ENCODE measurements around the gene STK32B.
A peak's percentile ranks its signal among the peaks of the same experiment; 100 is the strongest.
"Not testable (repeated sequence)": the region's sequence is repeated elsewhere in the genome, so short reads cannot be mapped to it uniquely, and the experiment has no call there.

STK32B gene

DNA sequence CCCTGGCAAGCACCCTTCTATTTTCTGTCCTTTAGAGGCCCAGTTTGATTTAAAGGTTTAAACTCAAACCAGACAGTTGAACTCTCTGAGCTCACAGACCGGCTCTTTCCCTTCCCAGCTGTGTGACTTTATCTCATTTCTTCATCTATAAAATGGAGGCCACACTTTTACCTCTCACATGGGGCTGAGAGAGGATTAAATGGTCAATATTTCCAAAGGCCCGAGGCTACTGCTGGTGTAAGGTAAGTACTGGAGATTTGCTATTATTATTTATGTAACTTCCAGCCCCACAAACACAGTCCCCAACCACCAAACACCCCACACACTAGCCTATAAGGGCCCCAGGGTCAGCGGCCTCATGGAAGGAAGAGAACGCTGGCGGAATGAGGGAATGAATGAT, 18.5 kb upstream of the STK32B start:
- no peak for DNase-seq

DNA sequence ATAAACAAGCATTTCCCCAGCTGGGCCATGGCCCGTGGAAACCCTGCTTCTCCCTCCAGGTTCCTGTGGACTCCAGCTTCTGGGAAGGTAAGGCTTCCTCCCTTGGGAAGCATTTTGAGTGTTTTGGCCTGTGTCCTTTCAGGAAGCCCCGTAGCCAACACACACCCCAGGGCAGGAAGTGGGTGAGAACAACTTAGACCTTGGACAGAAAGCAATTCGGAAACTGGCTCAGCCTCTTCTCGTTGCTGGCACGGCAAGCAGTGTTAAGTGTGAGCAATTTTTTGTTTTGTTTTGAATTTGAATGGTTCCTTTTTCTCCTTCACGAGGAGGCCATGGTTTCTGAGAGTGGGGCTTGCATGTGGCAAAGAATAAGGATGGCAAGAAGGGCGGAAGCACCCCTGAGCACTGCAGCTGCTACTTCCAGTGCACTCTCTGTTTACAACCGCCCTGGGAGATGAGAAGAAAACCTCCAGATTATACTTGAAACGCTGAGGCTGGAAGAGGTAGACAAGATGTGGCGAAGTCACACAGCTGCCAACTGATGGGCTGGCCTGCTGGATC, 17.9 kb upstream of the STK32B start:
- no peak for DNase-seq

DNA sequence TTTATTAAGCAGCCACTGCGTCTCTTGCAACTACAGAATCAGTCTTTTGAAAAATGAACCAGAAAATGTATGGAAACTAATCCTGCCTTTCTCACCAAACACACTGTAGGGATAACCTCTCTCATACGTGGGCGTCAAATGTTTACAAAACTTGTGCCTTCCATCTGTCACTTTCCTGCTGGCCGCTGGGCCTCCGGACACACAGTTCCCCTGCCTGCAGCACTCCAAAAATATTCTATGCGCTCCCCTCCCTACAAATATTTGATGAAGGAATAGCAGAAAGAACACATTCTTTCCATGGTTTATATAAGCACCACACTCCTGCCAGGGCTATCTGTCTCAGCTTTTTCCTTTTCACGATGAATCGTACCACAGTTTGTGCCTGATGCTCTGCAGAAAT, 17.1 kb upstream of the STK32B start:
- no peak for DNase-seq

GRCh38 chr4:5036239-5036638, 15.0 kb upstream of the STK32B start:
- DNase-seq = no peak

- DNase-seq = no peak
Observed at GRCh38 chr4:5037553-5038551, 13.4 kb upstream of the STK32B start.

DNA sequence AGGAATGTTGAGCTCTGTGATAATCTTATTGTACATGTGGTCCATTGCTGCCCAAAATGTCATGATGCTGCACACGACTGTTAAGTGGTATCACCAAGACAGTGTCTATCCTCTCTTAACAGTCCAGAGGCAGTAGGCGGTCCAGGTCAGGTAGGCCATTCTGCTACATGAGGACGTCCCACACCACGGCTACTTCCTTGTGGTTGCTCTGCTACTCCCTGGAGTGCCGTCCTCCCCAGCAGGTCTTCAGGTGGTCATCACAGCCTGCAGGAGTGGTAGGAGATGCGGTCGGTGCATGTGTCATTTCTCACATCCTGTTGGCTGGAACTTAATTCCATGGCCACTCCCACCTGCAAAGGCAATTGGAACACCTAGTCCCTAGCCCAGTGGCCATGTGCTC, 11.5 kb upstream of the STK32B start:
- no peak for DNase-seq

DNA sequence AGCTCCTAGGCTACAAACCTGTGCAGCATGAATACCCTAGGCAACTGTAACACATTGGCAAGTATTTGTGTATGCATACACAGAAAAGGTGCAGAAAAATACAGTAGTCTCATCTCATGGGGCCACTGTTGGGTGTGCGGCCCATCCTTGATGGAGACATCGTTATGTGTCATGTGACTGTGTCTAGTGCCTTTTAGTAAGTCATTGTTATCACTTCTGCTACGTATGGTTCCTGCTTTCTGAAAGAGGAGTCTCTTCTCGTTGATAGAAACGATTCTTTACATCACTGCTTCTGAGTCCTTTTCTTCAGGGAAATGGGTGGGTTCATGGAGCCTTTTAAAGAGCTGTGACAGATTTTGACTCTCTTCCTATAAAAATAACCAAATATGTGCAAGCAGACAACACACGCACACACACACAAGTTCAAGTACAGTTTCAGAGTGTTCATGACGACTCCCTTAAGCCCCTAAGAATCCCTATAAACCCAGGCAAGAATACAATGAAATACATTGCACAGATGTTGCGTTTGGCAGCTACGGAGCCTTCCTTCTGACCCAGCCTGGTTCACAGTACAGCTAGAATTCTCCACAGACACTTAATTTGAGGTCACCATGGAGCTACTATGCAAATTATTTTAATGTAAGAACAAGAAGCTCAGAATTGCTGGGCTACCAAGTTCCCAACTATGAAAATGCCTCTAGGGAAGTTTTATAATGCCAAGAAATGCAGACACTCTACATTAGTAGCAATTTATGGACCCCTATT, 10.2 kb upstream of the STK32B start:
- no peak for DNase-seq

DNA sequence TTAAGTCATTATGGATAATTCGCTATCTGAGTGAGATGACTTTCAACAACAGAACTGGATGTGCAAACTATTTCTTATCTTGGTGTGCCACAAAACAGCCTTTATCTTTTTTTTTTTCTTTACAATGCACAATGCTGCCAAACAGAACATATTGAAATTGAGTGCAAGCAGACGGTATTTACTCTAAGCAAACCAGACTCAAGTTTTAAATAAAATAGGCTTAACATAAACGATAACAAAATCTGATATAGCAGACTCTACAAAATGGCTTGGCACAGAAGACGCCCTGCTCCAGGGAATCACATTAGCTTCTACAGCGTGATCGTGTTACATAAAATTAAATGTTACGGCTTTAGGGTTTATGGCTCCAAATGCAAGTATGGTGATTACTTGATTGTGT, 9.6 kb upstream of the STK32B start:
- no peak for DNase-seq

DNA sequence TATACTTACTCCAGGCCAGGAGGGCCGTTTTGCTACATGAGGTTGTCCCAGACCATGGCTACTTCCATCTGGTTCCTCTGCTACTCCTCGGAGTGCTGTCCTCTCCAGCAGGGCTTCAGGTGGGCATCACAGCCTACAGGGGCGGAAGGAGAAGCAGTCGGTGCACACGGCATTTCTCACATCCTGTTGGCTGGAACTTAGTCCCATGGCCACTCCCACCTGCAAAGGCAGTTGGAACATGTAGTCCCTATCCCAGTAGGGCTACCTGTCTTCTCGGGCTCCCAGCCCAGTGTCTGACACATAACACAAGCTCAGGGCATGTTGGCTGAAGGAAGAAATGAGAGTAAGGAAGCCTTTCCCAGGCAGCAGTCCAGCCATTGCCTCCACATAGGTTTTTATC, 7.7 kb upstream of the STK32B start:
- no peak for DNase-seq

DNA sequence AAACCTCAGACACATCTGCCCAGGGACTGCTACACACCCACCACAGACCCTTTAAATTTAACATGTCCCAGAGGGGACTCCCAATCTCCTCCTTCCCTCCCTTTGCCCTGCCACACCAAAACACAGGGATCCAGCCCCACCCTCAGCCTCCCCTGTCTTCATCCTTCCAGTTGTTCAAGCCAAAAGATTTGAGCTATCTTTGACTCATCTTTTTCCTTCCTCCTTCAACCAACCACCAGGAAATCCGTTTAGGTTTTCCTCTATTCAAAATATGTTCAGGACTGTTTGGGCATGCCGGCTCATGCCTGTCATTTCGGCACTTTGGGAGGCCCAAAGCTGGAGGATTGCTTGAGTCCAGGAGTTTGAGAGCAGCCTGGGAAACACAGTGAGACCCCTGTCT, 6.9 kb upstream of the STK32B start:
- no peak for DNase-seq

- DNase-seq = no peak
Observed at GRCh38 chr4:5045097-5045496, 6.2 kb upstream of the STK32B start.

DNA sequence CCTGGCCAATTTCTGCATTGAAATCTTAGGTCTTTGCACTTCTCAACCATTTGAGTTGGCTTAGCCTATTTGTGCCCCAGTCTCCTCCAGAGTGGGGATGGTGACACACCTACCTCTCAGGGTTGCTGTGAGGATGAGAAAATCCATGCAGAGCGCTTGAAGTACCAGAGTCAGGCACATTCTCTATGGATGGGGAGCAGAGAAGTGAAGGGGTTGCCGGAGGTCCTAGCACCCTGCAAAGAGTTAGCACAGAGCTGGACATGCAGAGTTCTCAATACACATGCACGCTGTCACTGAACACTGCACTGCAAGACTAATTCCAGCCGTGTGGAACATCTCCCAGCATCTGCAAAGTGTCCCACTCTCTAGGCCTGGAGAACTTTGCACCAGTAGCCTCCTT, 2.6 kb upstream of the STK32B start:
- DNase-seq = no peak

- peak; percentile 36 for DNase-seq
Observed at GRCh38 chr4:5050520-5051277, 581 bp upstream of the STK32B start.

GRCh38 chr4:5052204-5052702, 973 bp downstream of the STK32B start:
- no peak for DNase-seq

GRCh38 chr4:5052726-5053425, 1.6 kb downstream of the STK32B start:
- no peak for DNase-seq

GRCh38 chr4:5054532-5054931, 3.3 kb downstream of the STK32B start:
- DNase-seq = no peak

DNA sequence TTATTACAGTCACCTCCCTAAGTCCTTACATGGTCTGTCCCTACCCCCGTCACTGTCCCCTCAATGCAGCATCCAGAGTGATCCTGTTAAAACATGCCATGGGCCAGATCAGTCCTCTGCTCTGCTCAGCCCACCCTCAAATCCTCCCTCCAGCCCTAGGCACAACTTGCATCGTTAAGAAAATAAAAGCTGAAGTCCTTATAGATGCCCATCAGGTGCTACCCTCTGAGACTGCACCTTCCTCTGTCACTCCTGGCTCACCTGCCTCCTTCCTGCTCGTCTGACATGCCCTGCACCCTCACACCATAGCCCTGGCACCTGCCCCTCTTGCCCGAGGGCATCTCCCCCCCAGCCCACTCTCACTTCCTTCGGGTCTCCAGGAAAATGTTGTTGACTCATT, 4.1 kb downstream of the STK32B start:
- no peak for DNase-seq

DNA sequence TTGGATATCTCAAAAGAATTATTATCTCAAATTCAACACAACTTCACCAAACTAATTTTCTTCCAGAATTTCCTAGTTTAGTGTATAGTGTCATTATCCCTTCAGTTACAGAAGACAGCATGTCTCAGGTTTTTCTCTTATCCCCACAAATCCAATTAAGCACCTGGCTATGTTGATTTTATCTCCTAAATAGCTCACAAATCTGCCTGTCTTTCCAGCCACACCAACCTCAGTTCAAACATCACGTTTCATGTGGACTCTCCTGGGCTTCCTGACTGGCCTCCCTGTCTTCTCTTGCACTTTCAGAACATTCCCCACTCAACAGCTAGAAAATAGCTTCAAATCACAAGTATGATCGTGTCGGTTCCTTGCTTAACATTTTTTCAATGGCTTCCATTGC, 14.8 kb downstream of the STK32B start:
- no peak for DNase-seq

- not testable (repeated sequence) for DNase-seq
Observed at GRCh38 chr4:5066968-5067367, 15.7 kb downstream of the STK32B start.

DNA sequence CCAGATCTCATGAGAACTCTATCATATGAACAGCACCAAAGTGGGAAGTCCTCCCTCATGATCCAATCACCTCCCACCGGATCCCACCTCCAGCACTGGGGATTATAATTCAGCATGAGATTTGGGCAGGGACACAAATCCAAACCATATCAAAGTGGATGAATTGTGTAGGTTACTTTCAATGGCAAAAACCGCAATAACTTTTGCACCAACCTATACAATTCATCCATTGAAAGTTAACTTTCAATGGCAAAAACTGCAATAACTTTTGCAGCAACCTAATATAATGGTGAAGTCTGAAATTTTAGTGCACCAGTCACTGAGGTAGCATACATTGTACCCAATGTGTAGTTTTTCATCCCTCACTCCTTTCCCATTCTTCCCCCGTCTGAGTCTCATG, 16.6 kb downstream of the STK32B start:
- no peak for DNase-seq

DNA sequence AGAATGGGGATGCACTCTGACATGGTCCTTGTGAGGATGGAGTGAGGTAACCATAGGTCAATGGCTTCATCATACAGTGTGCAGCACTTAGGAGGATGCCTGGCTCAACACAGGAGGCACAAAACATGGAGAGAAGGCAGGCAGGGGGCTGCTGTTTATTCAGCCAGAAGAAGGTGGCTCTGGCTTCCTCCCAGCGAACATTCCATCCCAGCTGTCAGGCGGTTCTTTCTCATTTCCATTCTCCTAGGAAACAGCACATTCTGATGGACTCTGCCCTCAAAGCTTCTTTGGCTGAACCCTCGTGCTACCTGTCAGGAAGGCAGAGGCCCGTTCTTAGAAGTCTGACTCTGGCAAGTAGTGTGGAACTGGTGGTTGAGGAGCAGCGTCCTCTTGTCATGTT, 18.6 kb downstream of the STK32B start:
- DNase-seq = no peak

DNA sequence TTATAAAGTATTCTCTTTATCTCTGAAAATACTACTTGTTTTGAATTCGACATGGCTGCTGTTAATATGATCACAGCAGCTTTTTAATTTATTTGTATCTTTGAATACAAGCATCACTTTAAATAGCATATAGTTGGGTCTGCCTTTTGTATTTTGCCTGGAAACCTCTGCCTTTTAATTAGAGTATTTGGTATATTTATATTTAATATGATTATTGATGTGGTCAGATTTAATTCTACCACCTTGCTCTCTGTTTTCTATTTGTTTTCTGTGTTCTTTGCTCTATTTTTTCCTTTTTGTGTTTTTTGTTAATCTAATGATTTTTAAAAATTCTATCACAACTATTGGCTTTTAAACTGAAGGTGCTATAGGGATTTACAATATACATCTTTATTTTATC, 21.7 kb downstream of the STK32B start:
- DNase-seq = no peak
